NCI-H2196 treated with DMSO at 0.1 percent for 48 hours (cell line): ENCODE data around the gene CEACAM18.
"Not testable (repeated sequence)": the region's sequence is repeated elsewhere in the genome, so short reads cannot be mapped to it uniquely, and the experiment has no call there.

Experiments
- DNase-seq: peaks from one replicate; lab custom pipeline; 2025; ENCODE audit not compliant: unreplicated experiment; lab: John Stamatoyannopoulos, UW

The CEACAM18 gene

DNA sequence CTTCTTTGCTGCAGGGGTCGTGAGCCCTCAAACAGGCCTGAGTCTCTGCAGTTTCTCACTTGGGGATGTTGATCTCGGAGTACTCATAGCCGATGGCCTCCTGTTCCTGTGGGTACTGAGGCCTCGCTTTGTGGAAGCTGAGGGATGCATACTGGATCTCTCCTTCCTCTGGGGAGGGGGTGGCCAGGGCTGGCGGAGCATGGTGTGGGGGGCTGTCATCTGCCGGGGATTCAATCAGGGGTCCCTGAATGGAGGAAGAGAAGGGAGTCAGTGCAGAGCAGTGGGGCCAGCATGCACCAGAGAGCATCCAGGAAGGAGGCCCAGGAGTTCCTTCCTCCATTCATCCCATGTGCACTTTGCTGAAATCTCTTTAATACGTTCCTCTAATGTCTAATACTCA, 13.2 kb downstream of the CEACAM18 start:
- no peak for DNase-seq

DNA sequence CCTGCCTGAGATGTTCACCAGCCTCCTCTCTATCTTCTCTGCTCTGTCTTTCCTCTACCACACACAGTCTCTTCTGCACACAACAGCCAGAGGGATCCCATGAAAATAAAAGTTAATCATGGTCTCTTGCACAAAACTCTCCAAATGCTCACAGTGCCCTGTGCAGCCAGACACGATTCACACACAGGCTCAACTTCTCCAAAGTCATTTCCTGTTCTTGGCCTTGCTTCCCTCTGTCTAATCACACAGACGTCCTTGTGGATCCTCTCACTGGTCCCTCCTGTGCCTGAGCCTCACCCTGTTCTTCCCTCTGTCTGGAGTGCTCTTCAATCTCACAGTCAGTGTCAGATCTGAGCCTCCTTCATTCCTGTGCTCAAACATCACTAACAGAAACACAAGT, 15.4 kb downstream of the CEACAM18 start:
- no peak for DNase-seq

DNA sequence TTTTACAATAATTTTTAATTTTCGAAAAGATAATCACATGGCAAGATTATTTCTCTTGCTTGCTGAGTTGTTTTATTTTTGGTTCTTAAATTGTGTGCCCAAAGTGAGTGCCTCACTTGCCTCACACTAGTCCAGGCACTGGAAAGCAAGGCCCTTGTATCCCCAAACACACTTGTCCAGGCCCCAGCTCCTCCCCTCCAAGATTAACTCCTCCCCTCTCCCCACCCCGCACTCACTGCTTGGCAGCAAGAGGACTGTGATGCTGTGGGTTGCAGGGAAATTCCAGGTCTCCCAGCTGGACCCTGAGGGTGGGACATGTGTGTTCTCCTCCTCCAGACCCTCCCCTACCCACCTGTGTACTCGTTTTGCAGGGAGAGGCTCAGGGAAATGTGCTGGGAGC, 19.3 kb downstream of the CEACAM18 start:
- DNase-seq, result no peak

DNA sequence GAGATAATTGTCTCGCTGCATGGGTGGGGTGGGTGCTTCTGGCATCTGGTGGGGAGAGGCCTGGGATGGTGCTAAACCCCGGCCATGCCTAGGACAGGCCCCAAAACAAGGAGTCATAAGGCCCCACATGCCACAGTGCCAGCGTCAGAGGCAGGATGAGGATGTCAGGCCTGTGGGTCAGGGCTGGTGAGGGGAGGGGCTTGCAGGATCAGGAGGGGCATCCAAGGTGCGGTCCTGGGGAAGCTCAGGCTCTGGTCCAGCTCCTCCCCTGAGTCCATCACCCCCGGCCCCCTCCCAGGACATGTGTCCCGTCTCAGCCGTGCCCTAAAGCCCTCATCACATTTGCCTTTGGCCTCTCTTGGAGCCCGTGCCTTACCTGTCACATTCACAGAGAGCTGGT, 22.6 kb downstream of the CEACAM18 start:
- DNase-seq, result not testable (repeated sequence)

DNA sequence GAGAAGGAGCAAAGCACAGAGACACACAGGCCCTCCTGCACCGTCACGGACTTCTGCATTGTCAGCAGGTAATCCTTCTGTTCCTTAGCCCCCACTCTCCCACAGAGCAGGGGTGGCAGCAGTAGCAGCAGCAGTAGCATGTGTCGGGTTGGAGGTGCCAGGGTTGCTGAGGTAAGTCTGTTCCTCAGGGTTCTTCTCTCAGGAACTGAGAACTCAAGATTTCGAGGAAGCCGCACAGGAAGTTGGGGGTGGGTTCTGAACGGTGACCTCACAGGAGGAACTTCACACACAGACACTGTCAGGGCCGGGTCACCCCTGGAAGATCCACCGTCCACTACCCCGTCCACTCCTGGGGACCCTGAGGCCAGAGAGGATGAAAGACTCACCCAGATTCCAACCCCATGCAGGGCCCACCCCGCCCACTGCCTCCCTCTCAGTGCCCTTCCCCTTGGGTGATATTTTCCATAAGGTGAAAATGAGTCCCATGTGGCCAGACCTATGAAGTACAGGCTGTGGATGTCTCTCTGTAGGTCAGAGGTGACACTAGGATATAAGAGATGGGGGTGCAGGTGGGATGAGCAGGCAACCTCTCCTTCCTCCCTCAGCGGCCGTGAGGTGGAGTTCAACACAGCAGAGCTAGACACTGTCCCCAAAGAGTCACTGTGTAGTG, 23.4 kb downstream of the CEACAM18 start, which contains the start of gene SIGLEC12:
SIGLEC12 (minus strand) TSS at position 207 of the 670 bp plus-strand sequence; CDS start at position 140, 67 bp downstream.
- DNase-seq, result no peak

DNA sequence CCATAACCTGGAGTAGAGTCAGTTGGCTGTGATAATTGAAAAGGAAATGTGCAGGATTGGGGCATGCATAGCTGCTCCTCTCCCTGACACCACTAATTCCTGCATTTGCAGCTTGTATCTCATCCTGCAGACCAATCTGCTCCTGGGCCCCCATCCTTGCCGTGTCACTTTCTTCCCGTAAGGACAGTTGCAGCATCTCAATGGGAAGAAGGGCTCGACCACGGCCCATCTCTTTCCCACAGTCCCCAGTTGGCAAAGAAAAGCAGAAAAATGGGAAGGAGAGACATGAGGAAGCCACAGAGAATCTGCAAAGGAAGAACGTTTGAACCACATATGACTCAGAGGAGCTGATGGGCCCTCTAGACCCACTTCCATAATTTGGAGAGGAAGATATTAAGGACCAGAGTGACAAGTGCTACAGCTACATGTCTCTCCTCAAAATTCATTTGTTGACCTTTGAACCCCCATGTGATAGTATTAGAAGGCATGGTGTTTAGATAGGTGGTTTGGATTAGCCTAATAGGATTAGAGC, 25.0 kb downstream of the CEACAM18 start:
- DNase-seq, result no peak

DNA sequence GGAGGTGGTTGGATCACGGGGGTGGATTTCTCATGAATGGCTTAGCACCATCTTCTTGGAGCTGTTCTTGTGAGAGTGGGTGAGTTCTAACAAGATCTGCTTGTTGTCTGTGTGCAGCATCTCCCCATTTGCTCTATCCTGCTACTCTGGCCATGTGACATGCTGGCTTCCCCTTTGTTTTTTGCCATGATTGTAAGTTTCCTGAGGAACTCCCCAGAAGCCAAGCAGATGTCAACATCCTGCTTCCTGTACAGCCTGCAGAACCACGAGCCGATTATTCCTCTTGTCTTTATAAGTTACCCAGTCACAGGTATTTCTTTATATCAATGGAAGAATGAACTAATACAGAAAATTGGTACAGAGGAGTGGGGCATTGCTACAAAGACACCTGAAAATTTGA, 25.6 kb downstream of the CEACAM18 start:
- no peak for DNase-seq

DNA sequence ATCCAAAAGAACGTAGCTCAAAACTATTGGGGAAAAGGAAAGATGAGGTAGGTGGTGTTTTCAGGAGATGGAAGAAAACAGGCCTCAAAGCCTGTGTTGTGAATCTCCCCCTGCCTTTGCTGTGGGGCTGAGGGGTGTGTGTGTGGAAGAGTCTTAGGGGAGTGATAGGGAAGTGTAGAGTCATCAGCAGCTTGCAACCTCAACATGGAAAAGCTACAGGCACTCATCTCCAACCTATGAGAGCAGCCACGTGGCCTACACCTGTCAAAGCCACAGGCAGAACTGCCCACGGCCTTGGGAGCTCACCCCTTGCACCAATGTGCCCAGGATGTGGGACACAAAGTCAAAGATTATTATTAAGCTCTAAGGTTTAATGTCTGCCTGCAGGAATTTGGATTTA, 27.6 kb downstream of the CEACAM18 start:
- DNase-seq, result no peak

DNA sequence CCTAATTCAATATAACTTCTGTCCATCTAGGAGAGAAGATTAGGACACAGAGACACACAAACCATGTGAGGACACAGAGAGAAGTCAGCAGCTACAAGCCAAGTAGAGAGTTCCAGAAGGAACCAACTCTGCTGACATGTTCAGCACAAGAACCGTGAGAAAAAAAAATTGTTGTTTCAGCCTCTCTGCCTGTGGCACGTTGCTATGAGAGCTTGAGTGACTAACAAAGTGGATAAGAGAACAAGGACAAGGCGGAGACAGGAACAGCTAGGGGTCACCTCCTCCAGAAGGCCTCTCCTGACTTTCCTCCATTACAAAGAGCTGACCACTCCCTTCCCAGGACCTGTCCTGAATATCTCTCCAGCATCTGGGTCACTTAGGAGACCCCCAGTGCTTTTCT, 28.9 kb downstream of the CEACAM18 start:
- no peak for DNase-seq

DNA sequence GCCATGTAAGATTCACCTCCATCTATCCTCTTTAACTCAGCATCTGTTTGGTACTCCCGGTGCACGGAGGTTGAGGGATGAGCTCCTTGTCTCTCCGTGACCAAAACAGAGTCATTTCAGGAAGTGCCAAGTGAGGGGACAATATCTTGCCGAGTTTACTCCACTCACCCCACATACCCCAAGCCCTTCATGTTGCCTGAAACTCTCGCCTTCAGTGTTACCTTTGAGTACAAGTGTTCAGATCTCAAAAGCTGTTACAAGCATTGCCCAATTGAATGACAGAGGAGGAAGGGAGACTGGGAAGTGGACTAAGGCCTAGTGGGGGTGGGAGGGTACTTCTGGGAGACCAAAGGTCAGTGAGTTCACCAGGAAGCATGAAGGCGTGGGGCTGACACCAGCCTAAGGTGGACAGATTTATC, 29.3 kb downstream of the CEACAM18 start:
- no peak for DNase-seq

DNA sequence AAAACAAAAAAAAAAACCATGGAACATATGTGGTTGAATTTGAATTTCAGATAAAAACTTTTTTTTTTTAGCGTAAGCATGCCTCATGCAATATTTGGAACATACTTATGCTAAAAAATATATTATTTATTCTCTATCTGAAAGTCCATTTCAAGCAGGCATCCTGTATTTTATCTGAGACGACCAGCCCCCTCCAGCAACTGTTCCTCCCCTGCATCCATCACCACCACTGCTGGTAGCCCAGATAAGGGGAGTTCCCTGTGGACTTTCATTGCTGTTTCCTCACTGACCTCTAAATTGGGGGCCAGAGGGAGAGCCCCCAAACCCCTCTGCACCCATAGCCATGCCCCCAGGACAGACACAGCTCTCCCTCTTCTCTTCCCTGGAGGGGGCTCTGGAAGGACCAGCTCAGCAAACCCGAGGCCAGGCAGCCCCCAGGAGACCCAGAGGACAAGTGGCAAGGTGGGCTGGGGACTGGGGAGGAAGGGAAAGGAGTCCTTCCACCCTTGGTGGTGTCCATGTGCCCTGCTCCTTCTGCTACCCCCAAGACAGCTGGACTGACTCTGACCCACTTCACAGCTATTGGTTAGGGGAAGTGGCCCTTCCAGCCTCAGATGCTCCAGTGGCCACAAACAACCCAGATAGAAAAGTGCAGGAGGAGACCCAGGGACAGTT, 29.9 kb downstream of the CEACAM18 start:
- no peak for DNase-seq

DNA sequence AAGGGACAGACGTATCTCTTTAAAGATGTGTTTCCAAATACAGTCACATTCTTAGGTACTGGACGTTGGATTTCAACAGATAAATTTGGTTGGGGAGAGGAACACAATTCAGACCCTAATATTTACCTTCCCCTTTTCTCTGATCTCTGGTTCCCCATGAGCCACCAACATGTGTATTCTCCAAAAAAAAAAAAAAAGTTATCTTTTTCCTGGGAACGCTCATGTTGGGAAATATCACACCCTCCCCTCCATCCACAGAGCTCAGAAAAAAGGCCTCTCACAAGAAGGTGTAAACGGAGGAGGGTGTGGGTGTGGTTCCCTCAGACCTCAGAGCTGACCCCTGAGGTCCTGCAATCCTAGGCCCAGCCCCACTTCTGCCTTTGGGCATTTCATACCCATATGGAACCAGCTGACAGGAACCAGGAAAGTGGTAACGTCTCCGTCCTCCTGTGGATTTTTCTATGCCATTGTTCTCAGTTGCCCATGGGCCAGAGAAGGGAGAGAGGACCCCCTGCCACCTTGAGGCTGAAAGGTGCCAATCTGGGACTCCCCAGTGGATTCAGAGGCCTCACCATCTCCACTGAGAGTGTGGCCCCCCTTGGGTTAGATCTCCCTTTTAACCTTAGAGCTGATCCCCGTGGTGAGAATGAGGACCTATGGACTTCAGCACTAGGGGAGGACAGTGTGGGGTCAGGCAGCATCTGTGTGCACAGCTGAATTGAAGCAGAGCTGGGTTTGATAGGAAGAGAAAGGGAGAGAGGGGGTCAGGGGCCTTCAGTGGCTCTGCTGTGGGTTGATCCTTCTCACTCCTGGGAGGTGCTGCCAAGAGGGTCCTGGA, 31.7 kb downstream of the CEACAM18 start:
- no peak for DNase-seq

DNA sequence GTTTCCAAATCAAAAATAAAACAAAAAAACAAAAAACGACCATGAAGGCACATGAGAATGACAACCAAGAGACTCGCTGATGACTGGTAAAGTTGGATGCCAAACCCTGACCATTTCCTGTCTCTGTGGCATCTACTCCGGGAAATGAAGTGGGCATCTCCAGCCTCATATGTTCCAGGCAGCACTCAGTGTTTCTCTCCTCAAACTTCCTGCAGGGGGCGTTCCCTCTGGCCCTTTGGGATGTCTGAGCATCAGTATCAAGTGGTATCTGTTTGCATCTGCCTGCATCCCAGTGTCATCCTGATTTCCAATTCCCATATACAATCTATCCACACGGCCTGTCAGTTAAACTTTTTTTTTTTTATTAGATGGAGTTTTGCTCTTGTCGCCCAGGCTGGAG, 33.0 kb downstream of the CEACAM18 start:
- no peak for DNase-seq

DNA sequence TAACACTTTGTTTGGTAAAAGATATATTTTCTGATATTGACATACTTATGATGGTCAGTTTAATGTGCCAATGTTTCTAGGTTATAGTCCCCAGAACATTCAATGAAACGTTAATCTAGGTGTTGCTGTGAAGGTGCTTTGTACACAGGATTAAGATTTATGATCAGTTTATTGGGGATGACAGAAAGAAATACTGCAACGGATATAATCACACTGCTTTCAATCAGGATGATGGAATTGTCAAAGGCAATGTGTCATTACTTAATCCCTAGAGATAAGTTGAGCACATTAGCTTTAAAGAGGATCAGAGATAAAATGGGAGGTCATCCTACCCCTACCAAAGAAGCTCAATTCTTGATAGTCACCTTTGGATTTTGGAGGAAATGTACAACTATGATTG, 35.6 kb downstream of the CEACAM18 start:
- no peak for DNase-seq

DNA sequence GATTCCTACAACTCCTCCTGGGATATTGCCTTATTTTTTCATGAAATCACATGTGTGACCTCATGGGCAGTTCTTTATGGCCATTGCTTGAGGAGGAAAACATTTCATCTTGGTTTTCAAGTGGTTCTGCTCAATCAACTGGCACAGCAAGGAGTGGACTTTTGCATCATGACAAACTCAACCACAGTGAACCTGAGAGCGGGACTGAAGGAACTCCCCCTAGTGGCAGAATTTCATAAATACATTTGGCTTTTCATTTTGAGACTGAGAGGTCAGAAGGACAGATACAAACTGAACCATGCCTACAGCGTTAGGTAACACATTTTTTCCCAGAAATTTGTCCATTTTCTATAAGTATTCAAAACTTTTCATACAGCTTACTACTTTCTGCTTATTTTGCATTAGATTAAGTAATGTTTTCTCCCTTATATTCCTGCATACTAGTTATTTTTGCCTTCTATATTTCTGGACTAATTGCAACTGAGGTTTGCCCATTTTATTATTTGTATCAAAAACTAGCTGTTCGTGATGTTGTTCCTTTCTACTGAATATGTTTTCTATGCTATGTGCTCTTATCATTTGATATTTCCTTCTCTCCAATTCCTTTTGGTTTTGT, 36.6 kb downstream of the CEACAM18 start:
- DNase-seq, result peak; percentile 11

DNA sequence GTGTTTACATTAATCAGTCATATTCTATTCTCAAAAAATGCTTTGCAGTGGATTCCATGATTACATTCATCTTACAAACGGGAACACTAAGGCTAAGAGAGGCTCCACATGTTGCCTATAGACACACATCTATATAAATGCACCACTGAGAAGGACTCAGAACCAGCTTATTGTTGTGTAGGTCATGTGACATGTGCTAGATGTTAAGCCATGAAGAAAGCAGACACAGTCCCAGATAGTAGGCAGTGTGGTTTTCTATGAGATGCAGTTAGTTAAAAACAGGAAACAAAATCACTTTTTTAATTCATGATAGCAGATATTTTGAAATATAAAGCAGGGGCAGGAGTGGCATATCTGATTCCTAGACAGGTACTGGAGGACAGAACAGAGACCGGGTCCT, 42.4 kb downstream of the CEACAM18 start:
- DNase-seq, result no peak

DNA sequence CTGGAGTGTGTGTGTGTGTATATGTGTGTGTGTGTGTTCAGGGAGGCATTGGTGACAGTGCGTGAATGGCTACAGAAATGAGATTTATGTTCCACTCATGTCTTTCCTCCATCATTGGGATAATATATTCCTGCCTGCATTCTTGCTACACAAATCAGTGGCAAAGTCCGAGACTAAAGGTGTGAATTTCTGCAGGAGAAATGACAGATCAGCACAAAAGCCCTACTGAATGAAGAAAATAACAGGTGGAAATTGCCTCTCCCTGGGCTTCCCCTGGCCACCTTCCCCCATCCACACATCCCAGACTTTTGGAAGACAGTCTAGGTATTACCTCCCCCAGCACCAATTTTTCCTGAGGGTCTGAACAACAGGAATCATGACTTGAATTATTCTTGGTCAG, 43.0 kb downstream of the CEACAM18 start:
- DNase-seq, result no peak

DNA sequence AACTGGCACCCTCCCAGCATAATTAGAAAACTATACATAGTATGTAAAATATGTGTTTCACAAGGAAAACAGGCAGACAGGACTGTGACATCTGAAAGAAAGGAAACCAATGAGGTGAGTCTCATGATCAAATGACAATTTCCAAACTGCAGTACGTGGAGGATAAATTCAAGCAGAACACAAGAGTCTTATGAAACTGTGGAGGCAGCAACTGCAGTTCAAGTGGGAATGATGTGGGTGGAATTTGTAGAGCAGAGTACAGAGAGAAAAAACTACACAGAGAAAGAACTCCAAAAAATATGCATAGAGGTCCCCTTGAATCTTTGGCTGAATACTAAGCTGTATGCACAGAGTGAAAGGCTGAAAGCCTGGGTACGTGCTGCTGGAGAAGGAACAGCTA, 43.4 kb downstream of the CEACAM18 start:
- no peak for DNase-seq

DNA sequence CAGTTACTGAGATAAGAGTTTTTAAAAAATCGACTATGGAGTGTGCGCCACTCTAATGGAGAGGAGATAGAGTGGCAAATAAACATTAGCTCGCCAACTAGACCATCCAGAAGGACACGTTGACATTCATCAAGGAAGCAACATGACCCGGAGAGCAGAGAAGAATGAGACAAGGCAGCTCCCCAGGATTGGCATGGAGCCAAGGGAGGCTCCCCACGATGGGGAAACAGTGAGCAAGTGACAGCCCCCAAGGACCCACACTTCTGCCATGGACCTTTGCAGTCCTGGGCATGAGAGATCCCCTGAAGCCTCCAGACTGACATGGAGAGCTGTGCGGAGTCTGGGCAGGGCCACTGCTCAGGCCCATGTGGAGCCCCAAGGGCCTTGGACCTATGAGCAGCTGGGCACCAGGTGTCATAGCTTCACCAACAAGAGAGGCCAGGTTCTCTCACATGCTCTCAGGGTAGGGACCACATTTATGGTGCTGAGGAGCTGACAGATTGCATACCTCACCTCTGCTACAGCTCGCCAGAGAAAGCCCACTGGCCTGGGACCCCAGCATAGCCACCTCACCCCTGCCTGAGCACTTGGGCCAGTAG, 46.4 kb downstream of the CEACAM18 start:
- DNase-seq, result no peak

DNA sequence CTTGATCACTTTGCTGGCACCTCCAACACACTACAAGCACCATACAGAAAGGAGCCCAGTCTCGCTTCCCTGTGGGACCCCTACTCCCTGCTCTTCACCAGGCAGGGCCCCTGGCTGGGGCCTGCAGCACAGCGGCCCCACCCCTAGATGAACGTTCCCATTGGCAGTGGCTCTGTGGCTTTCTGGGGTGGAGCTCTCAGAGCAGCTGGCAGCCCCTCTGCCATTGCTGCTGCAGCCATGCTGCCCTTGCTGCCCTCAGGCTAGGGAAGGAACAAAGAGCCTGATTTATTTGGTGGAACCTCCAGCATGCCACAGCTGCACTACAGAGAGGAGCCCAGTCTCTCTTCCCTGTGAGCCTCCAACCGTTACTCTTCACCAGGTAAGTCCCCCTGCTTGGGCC, 47.3 kb downstream of the CEACAM18 start:
- no peak for DNase-seq

DNA sequence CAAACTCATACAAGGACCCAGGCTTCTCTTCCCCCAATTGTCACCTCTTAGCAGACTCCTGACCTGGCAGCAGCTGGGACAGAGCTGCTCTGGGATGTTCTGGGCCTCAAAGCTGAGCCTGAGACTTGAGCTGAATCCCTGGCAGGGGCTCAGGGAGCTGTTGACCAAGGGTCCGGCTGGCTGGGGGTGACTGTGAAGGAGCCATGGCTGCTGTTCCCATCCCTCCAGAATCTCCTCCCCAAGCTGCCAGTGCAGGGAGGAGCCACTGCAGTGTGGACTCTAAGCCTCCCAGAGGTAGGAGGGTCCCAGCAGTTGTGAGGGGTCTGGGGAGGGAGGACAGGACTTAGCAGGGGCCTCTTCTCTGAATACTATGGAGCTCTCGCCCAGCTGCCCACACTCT, 51.0 kb downstream of the CEACAM18 start:
- DNase-seq, result no peak
